ENCODE data around the gene DNAJB5.

GRCh38 chr9:34994260-34994899 is 4.8 kb downstream of the DNAJB5 start:
- TF ChIP-seq CTCF (conservative IDR thresholded peaks at IDR 0.05), result peak; percentile 67
- no peak for TF ChIP-seq EZH2 (IDR thresholded peaks at IDR 0.05; ENCODE audit: low read depth)

Data from PC-9 (cell line).